Nephron progenitor cell (in vitro differentiated cells): ENCODE data around the gene ITIH1.

Experiments used
- DNase-seq: peaks from one replicate; pipeline ENCODE4 v3.0.0; 2021
- H3K27ac Mint-ChIP-seq: 2 replicates; pipeline ENCODE4 v1.8.0; 2021; ENCODE audit warnings: mild to moderate bottlenecking, moderate library complexity, mixed read lengths
- H3K27me3 Mint-ChIP-seq: 2 replicates; pipeline ENCODE4 v1.8.0; 2021; ENCODE audit warnings: mild to moderate bottlenecking, low read depth, mixed read lengths; ENCODE audit not compliant: poor library complexity
- H3K36me3 Mint-ChIP-seq: 2 replicates; pipeline ENCODE4 v1.8.0; 2021; ENCODE audit warnings: low read depth, mixed read lengths
- H3K4me1 Mint-ChIP-seq: 2 replicates; pipeline ENCODE4 v1.8.0; 2021; ENCODE audit warnings: mixed read lengths
- H3K4me3 Mint-ChIP-seq: 2 replicates; pipeline ENCODE4 v1.8.0; 2021; ENCODE audit warnings: mild to moderate bottlenecking, moderate library complexity, mixed read lengths
- H3K9me3 Mint-ChIP-seq: 2 replicates; pipeline ENCODE4 v1.8.0; 2021; ENCODE audit warnings: mild to moderate bottlenecking, moderate library complexity, mixed read lengths
- CTCF ChIP-seq: fragments of 200-600 bp; sonication (generic); IDR thresholded peaks from 2 replicates; pipeline ENCODE4 v1.5.0; 2021; ENCODE audit warnings: antibody characterized with exemption

Gene ITIH1

GRCh38 chr3:52800079-52800478 is 22.7 kb downstream of the ITIH1 start:
- peaks cover 11% of the 10 kb centered on the region for H3K4me1 Mint-ChIP-seq
- no peak for TF ChIP-seq CTCF

GRCh38 chr3:52801839-52802238 is 24.4 kb downstream of the ITIH1 start:
- DNase-seq: no peak
- Mint-ChIP-seq H3K36me3 (no peaks in the 10 kb centered on the region), H3K27me3 (peaks cover 3% of the 10 kb centered on the region), H3K4me3 (no peak overlapping the region), H3K9me3 (no peaks in the 10 kb centered on the region), H3K4me1 (no peaks in the 10 kb centered on the region), H3K27ac (no peak overlapping the region)
- TF ChIP-seq CTCF: no peak

More at GRCh38 chr3:52800079-52800478, 22.7 kb downstream of the ITIH1 start:
- no peaks in the 10 kb centered on the region for H3K36me3 Mint-ChIP-seq
- no peak for DNase-seq
- H3K4me3 Mint-ChIP-seq: no peak overlapping the region
- no peaks in the 10 kb centered on the region for H3K9me3 Mint-ChIP-seq
- peaks cover 3% of the 10 kb centered on the region for H3K27me3 Mint-ChIP-seq
- H3K27ac Mint-ChIP-seq: no peak overlapping the region

- H3K36me3 Mint-ChIP-seq: no peaks in the 10 kb centered on the region
- no peaks in the 10 kb centered on the region for H3K4me1 Mint-ChIP-seq
- H3K27ac Mint-ChIP-seq: peak overlapping the region; percentile 36
Measured at GRCh38 chr3:52805270-52806039, 28.1 kb downstream of the ITIH1 start.

GRCh38 chr3:52809149-52809548 is 31.8 kb downstream of the ITIH1 start:
- DNase-seq: no peak
- H3K27ac Mint-ChIP-seq: no peak overlapping the region
- no peaks in the 10 kb centered on the region for H3K9me3 Mint-ChIP-seq
- H3K36me3 Mint-ChIP-seq: no peaks in the 10 kb centered on the region
- H3K4me3 Mint-ChIP-seq: no peak overlapping the region
- TF ChIP-seq CTCF: no peak
- H3K27me3 Mint-ChIP-seq: peaks cover 11% of the 10 kb centered on the region
- H3K4me1 Mint-ChIP-seq: no peaks in the 10 kb centered on the region

More at GRCh38 chr3:52805270-52806039, 28.1 kb downstream of the ITIH1 start:
- DNase-seq: no peak
- TF ChIP-seq CTCF: no peak
- peaks cover 4% of the 10 kb centered on the region for H3K27me3 Mint-ChIP-seq
- H3K4me3 Mint-ChIP-seq: no peak overlapping the region
- H3K9me3 Mint-ChIP-seq: no peaks in the 10 kb centered on the region

- peaks cover 11% of the 10 kb centered on the region for H3K27me3 Mint-ChIP-seq
- H3K4me3 Mint-ChIP-seq: no peak overlapping the region
- TF ChIP-seq CTCF: no peak
- no peak overlapping the region for H3K27ac Mint-ChIP-seq
- DNase-seq: no peak
- H3K4me1 Mint-ChIP-seq: no peaks in the 10 kb centered on the region
- H3K36me3 Mint-ChIP-seq: no peaks in the 10 kb centered on the region
- H3K9me3 Mint-ChIP-seq: no peaks in the 10 kb centered on the region
Measured at GRCh38 chr3:52809662-52810377, 32.4 kb downstream of the ITIH1 start.
